Activated naive CD4-positive, alpha-beta T cell treated with anti-CD3 and anti-CD28 coated beads, Interleukin-2, amount 50 U/mL, for 16 hours (primary cell): Measurements from ENCODE around the gene ARHGEF26.

ENCODE experiments used
- DNase-seq: peaks from one replicate; pipeline ENCODE4 v3.0.0-alpha.2; 2020

Gene ARHGEF26

GRCh38 chr3:154156530-154156929 lies 35.3 kb downstream of the ARHGEF26 start:
- no peak for DNase-seq

GRCh38 chr3:154161806-154162205 lies 40.6 kb downstream of the ARHGEF26 start:
- DNase-seq, result no peak

GRCh38 chr3:154164387-154164786 lies 43.2 kb downstream of the ARHGEF26 start:
- no peak for DNase-seq

- DNase-seq, result no peak
These were observed 48.0 kb downstream of the ARHGEF26 start for GRCh38 chr3:154168998-154169795.

- no peak for DNase-seq
These were observed 48.6 kb downstream of the ARHGEF26 start for GRCh38 chr3:154169796-154170110.

GRCh38 chr3:154170300-154170699 lies 49.1 kb downstream of the ARHGEF26 start:
- no peak for DNase-seq

GRCh38 chr3:154175041-154175440 lies 53.9 kb downstream of the ARHGEF26 start:
- DNase-seq, result no peak

- no peak for DNase-seq
These were observed 54.8 kb downstream of the ARHGEF26 start for GRCh38 chr3:154176036-154176435.

- no peak for DNase-seq
These were observed 56.2 kb downstream of the ARHGEF26 start for GRCh38 chr3:154177406-154177805.

GRCh38 chr3:154178172-154178571 lies 57.0 kb downstream of the ARHGEF26 start:
- no peak for DNase-seq

- no peak for DNase-seq
These were observed 59.9 kb downstream of the ARHGEF26 start for GRCh38 chr3:154180836-154181691.

- DNase-seq, result no peak
These were observed 61.2 kb downstream of the ARHGEF26 start for GRCh38 chr3:154182322-154182922.

GRCh38 chr3:154182975-154183374 lies 61.8 kb downstream of the ARHGEF26 start:
- no peak for DNase-seq

GRCh38 chr3:154184582-154184981 lies 63.4 kb downstream of the ARHGEF26 start:
- no peak for DNase-seq

GRCh38 chr3:154188437-154188836 lies 67.2 kb downstream of the ARHGEF26 start:
- DNase-seq, result no peak

- DNase-seq, result no peak
These were observed 67.7 kb downstream of the ARHGEF26 start for GRCh38 chr3:154188846-154189245.

- no peak for DNase-seq
These were observed 70.3 kb downstream of the ARHGEF26 start for GRCh38 chr3:154191520-154191919.

- DNase-seq, result no peak
These were observed 71.0 kb downstream of the ARHGEF26 start for GRCh38 chr3:154192225-154192624.

GRCh38 chr3:154193000-154193615 lies 71.9 kb downstream of the ARHGEF26 start:
- DNase-seq, result no peak

GRCh38 chr3:154194877-154195276 lies 73.7 kb downstream of the ARHGEF26 start:
- DNase-seq, result no peak

- DNase-seq, result no peak
These were observed 74.6 kb downstream of the ARHGEF26 start for GRCh38 chr3:154195620-154196356.

GRCh38 chr3:154197751-154198150 lies 76.6 kb downstream of the ARHGEF26 start:
- DNase-seq, result no peak

- no peak for DNase-seq
These were observed 88.3 kb downstream of the ARHGEF26 start for GRCh38 chr3:154209499-154209898.
